HepG2 (cell line): ENCODE data around the gene CRYAB. TPM values are rescaled to one million over a fixed set of nuclear protein-coding genes. Genes with fewer than 3 reads are reported as not detected.
A peak's percentile ranks its signal among the peaks of the same experiment; 100 is the strongest.

Experiments
- ATAC-seq: fragments of 200-7000 bp; cut with Tn5 transposase; 3 replicates; pipeline ENCODE4 v1.9.1; 2020; ENCODE audit warnings: mild to moderate bottlenecking, moderate library complexity
- BruUV-seq: library from RNA; stranded (reverse); fragments of 400-500 nt; replicated peaks from 2 replicates; lab custom pipeline; 2021; lab: Mats Ljungman, UMichigan
- CTCF ChIA-PET: fragments of 300-600 bp; formaldehyde crosslinking; extraction: SDS; loops from one replicate; lab custom pipeline; 2021; ENCODE audit warnings: low total read pairs, inconsistent platforms, low intra/inter-chr PET ratio; lab: Yijun Ruan, JAX
- POLR2A ChIA-PET: fragments of 350-600 bp; sonication (Branson Sonifier 250); formaldehyde crosslinking; loops from one replicate; lab custom pipeline; 2020; ENCODE audit warnings: antibody characterized with exemption, inconsistent platforms; lab: Yijun Ruan, JAX
- DNase-seq: peaks from one replicate; pipeline ENCODE4 v3.0.0-alpha.2; 2015; ENCODE audit warnings: low spot score
- FAIRE-seq: peaks from 3 replicates; lab custom pipeline; 2011; peaks lifted over from hg19 to GRCh38; lab: Jason Lieb, UNC
- H2AFZ ChIP-seq: one replicate; pipeline ENCODE4 v1.6.1; 2011; ENCODE audit warnings: low read length, inconsistent platforms
- H3K27ac ChIP-seq: fragments of 300-600 bp; 3 replicates; pipeline ENCODE4 v1.8.0; 2011; ENCODE audit warnings: mixed run types, mild to moderate bottlenecking, mixed read lengths, low read length, inconsistent platforms; ENCODE audit not compliant: insufficient read depth; ENCODE audit errors: extremely low read length
- H3K27me3 ChIP-seq, 2 experiments: fragments of 200-600 bp in 1 of 2; 2 replicates in 1 of 2; 3 replicates in 1 of 2; pipeline versions ENCODE4 v1.6.0 to v1.8.0; 2011; ENCODE audit warnings: low read length in 2 of 2, mild to moderate bottlenecking in 2 of 2, moderate library complexity in 2 of 2, inconsistent platforms in 1 of 2; ENCODE audit not compliant: insufficient read depth in 2 of 2, control insufficient read depth in 1 of 2
- H3K36me3 ChIP-seq, 2 experiments: fragments of 200-600 bp in 1 of 2; replicated peaks in 1 of 2; 2 replicates in 1 of 2; 3 replicates in 1 of 2; pipeline versions ENCODE4 v1.5.1 to v1.8.0; 2011; ENCODE audit warnings: low read length in 2 of 2, inconsistent platforms in 1 of 2; ENCODE audit not compliant: insufficient read depth in 2 of 2, control insufficient read depth in 1 of 2
- H3K4me1 ChIP-seq: 2 replicates; pipeline ENCODE4 v1.5.1; 2012; ENCODE audit warnings: low read length, inconsistent platforms; ENCODE audit not compliant: insufficient read depth
- H3K4me2 ChIP-seq: 2 replicates; pipeline ENCODE4 v1.6.0; 2011; ENCODE audit warnings: low read depth, low read length, inconsistent platforms
- H3K4me3 ChIP-seq, 3 experiments: fragments of 200-600 bp in 1 of 3; sonication (generic), shearing (Covaris generic) in 1 of 3; replicated peaks in 1 of 3; 2 replicates each; pipeline ENCODE4 v1.5.1; 2011 to 2016; ENCODE audit warnings: low read length in 3 of 3, inconsistent platforms in 2 of 3, low read depth in 2 of 3, mild to moderate bottlenecking in 2 of 3, control low read depth in 1 of 3, mixed read lengths in 1 of 3; ENCODE audit not compliant: insufficient read depth in 1 of 3
- H3K79me2 ChIP-seq: one replicate; pipeline ENCODE4 v1.6.1; 2011; ENCODE audit warnings: low read length, inconsistent platforms; ENCODE audit not compliant: insufficient read depth
- H3K9ac ChIP-seq: 2 replicates; pipeline ENCODE4 v1.6.0; 2011; ENCODE audit warnings: mild to moderate bottlenecking, low read depth, low read length, inconsistent platforms; ENCODE audit not compliant: insufficient read depth
- H3K9me3 ChIP-seq: 2 replicates; pipeline ENCODE4 v1.5.1; 2012; ENCODE audit warnings: mild to moderate bottlenecking, low read length
- H4K20me1 ChIP-seq: 2 replicates; pipeline ENCODE4 v1.6.0; 2011; ENCODE audit warnings: inconsistent platforms, mild to moderate bottlenecking, low read length, moderate library complexity; ENCODE audit not compliant: insufficient read depth
- CREB3 ChIP-seq: sonication (generic); formaldehyde crosslinking; IDR thresholded peaks from 2 replicates; pipeline ENCODE4 v1.5.0; 2020; ENCODE audit warnings: missing genetic modification reagents
- CREM ChIP-seq, 2 experiments: sonication (generic) in 1 of 2; formaldehyde crosslinking in 1 of 2; IDR thresholded peaks; 2 replicates each; pipeline versions ENCODE4 v1.4.0 to v1.6.1; 2016 to 2020; ENCODE audit warnings: antibody characterized with exemption in 1 of 2, mild to moderate bottlenecking in 1 of 2, missing genetic modification reagents in 1 of 2
- GATA4 ChIP-seq: sonication (generic); IDR thresholded peaks from 2 replicates; pipeline ENCODE4 v1.6.1; 2016; ENCODE audit warnings: antibody characterized with exemption, low read depth, borderline replicate concordance
- GMEB2 ChIP-seq: IDR thresholded peaks from 2 replicates; pipeline ENCODE4 v1.6.1; 2016; ENCODE audit warnings: missing biosample characterization, missing genetic modification reagents, low read depth
- HOXA9 ChIP-seq: sonication (generic); formaldehyde crosslinking; IDR thresholded peaks from 2 replicates; pipeline ENCODE4 v1.8.1; 2022; ENCODE audit warnings: missing genetic modification reagents, mild to moderate bottlenecking, moderate library complexity, borderline replicate concordance
- KMT2A ChIP-seq: sonication (generic); formaldehyde crosslinking; IDR thresholded peaks from 2 replicates; pipeline ENCODE4 v1.4.0; 2020; ENCODE audit warnings: missing genetic modification reagents
- MIER2 ChIP-seq: IDR thresholded peaks from 2 replicates; pipeline ENCODE4 v1.6.1; 2016; ENCODE audit warnings: missing biosample characterization, missing genetic modification reagents
- PAX8 ChIP-seq: sonication (generic); formaldehyde crosslinking; IDR thresholded peaks from 2 replicates; pipeline ENCODE4 v1.8.0; 2022; ENCODE audit warnings: mild to moderate bottlenecking, missing genetic modification reagents, borderline replicate concordance
- RBAK ChIP-seq: sonication (generic); formaldehyde crosslinking; IDR thresholded peaks from 2 replicates; pipeline ENCODE4 v1.5.1; 2020; ENCODE audit warnings: mild to moderate bottlenecking, missing genetic modification reagents
- REL ChIP-seq: sonication (generic); formaldehyde crosslinking; conservative IDR thresholded peaks from 2 replicates; pipeline ENCODE4 v1.8.0; 2022; ENCODE audit warnings: mild to moderate bottlenecking, missing genetic modification reagents, moderate library complexity
- ZBTB7A ChIP-seq: sonication (generic); formaldehyde crosslinking; IDR thresholded peaks from 2 replicates; pipeline ENCODE4 v1.8.0; 2022; ENCODE audit warnings: mild to moderate bottlenecking, missing genetic modification reagents
- ZNF225 ChIP-seq: sonication (generic); formaldehyde crosslinking; IDR thresholded peaks from 2 replicates; pipeline ENCODE4 v1.4.0; 2020; ENCODE audit warnings: mild to moderate bottlenecking, missing genetic modification reagents
- ZNF331 ChIP-seq: sonication (generic); formaldehyde crosslinking; IDR thresholded peaks from 2 replicates; pipeline ENCODE4 v1.4.0; 2020; ENCODE audit warnings: missing genetic modification reagents
- ZNF333 ChIP-seq: sonication (generic); formaldehyde crosslinking; IDR thresholded peaks from 2 replicates; pipeline ENCODE4 v1.4.0; 2020; ENCODE audit warnings: mild to moderate bottlenecking, missing genetic modification reagents, borderline replicate concordance
- ZNF431 ChIP-seq: sonication (generic); formaldehyde crosslinking; IDR thresholded peaks from 2 replicates; pipeline ENCODE4 v1.9.0; 2022; ENCODE audit warnings: missing genetic modification reagents, low read depth, mild to moderate bottlenecking, borderline replicate concordance
- ZSCAN25 ChIP-seq: sonication (generic); formaldehyde crosslinking; IDR thresholded peaks from 2 replicates; pipeline ENCODE4 v1.8.0; 2022; ENCODE audit warnings: mild to moderate bottlenecking, missing genetic modification reagents
- WGBS: methylation state at CpG from one replicate; pipeline ENCODE4 v1.1.6; 2017; ENCODE audit warnings: low lambda C conversion rate; 5-methylcytosine and 5-hydroxymethylcytosine counted together
- in situ Hi-C: cut with HindIII; loops from 2 replicates; pipeline ENCODE4 v1.10.0; 2017; ENCODE audit warnings: low pct_unique_long_range_greater_than_20kb; ENCODE audit not compliant: extremely low pct_ligation_motif_present
- intact Hi-C: fragments of 100-400 bp; cut with micrococcal nuclease; formaldehyde crosslinking; loops from one replicate; pipeline ENCODE4 v1.10.0; 2022; ENCODE audit not compliant: unreplicated experiment
- polyA plus RNA-seq, 8 experiments: library from polyadenylated mRNA; depleted of rRNA in 3 of 8; stranded (reverse) in 7 of 8; unstranded in 1 of 8; fragments of >200 nt; fragmentation: Illumina TruSeq in 4 of 8; extraction: Trizol in 4 of 8; gene quantifications; 2 replicates each; pipeline versions ENCODE4 v1.2.1 to v1.2.3, GENCODE V29; 2011 to 2016; ENCODE audit warnings: low read depth in 4 of 8, missing spikeins in 1 of 8, mixed read lengths in 1 of 8; ENCODE audit not compliant: insufficient read depth in 1 of 8
- total RNA-seq, 5 experiments: library from RNA; depleted of rRNA; stranded (reverse); fragments of >200 nt; fragmentation: Illumina TruSeq; extraction: Trizol; gene quantifications; 2 replicates each; pipeline ENCODE4 v1.2.3, GENCODE V29; 2016; ENCODE audit warnings: low read depth in 1 of 5

The CRYAB gene
- total and polyA plus RNA-seq, 2 of the 13 experiments (the other 11 are each of a cell fraction or from before 2014, with no cell fraction given), result 0.55 to 1.1 TPM

- H2AFZ ChIP-seq, result no peak overlapping the region
- no peak for ATAC-seq
- ChIA-PET CTCF (no interaction called here), POLR2A (no interaction called here)
- H3K79me2 ChIP-seq, result no peaks in the 10 kb centered on the region
- peaks cover 9% of the 10 kb centered on the region for H3K4me1 ChIP-seq
- H3K27ac ChIP-seq, result no peak overlapping the region
- no peak overlapping the region for H3K4me2 ChIP-seq
- WGBS, result 98% methylated on average over 3 of the region's 3 CpGs
- in situ Hi-C loops (no loop called here), intact Hi-C loops (no loop called here)
- no TSS peak for BruUV-seq
- H4K20me1 ChIP-seq, result no peaks in the 10 kb centered on the region
- H3K9ac ChIP-seq, result no peak overlapping the region
- no peak for FAIRE-seq
- 0 out of 5 replicates have a peak, but pooled peaks cover 0 to 2% of the 10 kb centered on the region in 2 experiments for H3K36me3 ChIP-seq
- TF ChIP-seq CREB3 (CRISPR knock-in tag) (no peak), ZNF431 (CRISPR knock-in tag) (peak; percentile 64; the same call in 1 of the 2 replicates)
- TF ChIP-seq, all 625 proteins: peak for 1
- no peaks in the 10 kb centered on the region for H3K9me3 ChIP-seq
- no peak overlapping the region for H3K4me3 ChIP-seq
- no peak for DNase-seq
- H3K27me3 ChIP-seq, result no peaks in the 10 kb centered on the region
These were observed 40.0 kb upstream of the CRYAB start for GRCh38 chr11:111951565-111951964.

DNA sequence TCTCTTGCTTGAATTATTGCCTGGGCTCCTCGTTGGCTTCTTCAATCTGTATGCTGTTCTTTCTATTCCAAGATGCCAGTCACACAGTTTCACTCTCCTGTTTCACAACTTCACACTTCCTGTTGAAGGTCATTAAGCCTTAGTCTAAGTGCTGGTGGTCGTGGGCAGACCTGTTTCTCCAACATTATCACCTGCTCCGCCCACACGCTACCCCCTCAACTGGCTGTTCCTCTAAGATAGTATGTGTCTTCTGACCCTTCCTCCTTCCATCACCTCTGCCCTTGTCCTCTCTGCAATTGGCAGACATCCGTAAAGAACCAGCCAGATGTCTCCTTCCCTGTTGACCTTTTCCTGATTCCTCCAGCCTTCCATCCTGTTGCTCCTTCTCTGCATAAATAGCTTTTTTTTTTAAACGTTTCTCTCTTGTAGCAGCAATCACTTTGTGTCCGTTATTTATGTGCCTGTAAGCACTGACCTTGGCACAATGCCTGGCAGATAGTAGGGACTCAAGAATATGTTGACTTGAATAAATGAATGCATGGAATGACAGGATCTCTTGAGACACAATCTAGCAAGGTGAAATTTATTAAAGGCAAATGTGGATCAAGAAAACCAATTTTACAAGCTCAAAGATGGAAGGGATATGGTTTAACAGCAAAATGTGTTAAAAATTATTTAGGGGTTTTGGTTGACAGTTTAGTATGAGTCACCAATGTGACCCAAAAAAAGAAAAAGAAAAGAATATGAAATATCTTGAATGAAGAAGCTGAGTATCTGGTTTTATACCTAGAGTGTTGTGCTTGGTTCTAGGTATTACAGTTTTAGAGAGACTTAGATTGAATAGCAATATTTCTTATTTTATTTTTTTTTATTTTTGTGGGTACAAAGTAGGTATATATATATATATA is 38.2 kb upstream of the CRYAB start:
- WGBS, result 84% methylated on average over 7 of the region's 7 CpGs
- BruUV-seq, result no TSS peak
- CTCF ChIA-PET, result no interaction called here
- H3K79me2 ChIP-seq, result no peaks in the 10 kb centered on the region
- no peak overlapping the region for H3K9ac ChIP-seq
- no peaks in the 10 kb centered on the region for H3K27me3 ChIP-seq
- H2AFZ ChIP-seq, result no peak overlapping the region
- no peak overlapping the region for H3K4me3 ChIP-seq
- no peak for ATAC-seq
- H3K4me2 ChIP-seq, result no peak overlapping the region
- no peaks in the 10 kb centered on the region for H4K20me1 ChIP-seq
- intact Hi-C loops, result no loop called here
- POLR2A ChIA-PET, result no interaction called here
- no peak for DNase-seq
- no peak for FAIRE-seq
- H3K9me3 ChIP-seq, result no peaks in the 10 kb centered on the region
- H3K27ac ChIP-seq, result no peak overlapping the region
- H3K36me3 ChIP-seq, result no peaks in the 10 kb centered on the region
- in situ Hi-C loops, result no loop called here
- peaks cover 13% of the 10 kb centered on the region for H3K4me1 ChIP-seq
- no peak for TF ChIP-seq PAX8 (CRISPR knock-in tag)
- TF ChIP-seq KMT2A (CRISPR knock-in tag), result no peak
- TF ChIP-seq ZSCAN25 (CRISPR knock-in tag), result no peak
- no peak for TF ChIP-seq CREM (IDR thresholded peaks at IDR 0.05)
- TF ChIP-seq CREM (CRISPR knock-in tag; IDR thresholded peaks at IDR 0.05), result no peak
- no peak for TF ChIP-seq GMEB2 (CRISPR knock-in tag)
- no peak for TF ChIP-seq RBAK (CRISPR knock-in tag)
- TF ChIP-seq REL (CRISPR knock-in tag), result no peak
- no peak for TF ChIP-seq HOXA9 (CRISPR knock-in tag)
- TF ChIP-seq ZNF331, result no peak
- TF ChIP-seq ZNF333 (CRISPR knock-in tag), result no peak
- TF ChIP-seq ZBTB7A, result no peak
- no peak for TF ChIP-seq GATA4
- no peak for TF ChIP-seq ZNF225 (CRISPR knock-in tag)
- TF ChIP-seq MIER2 (CRISPR knock-in tag), result no peak
